Gastroesophageal sphincter (tissue), 3 donors: Measurements from ENCODE around the gene LIMK1.

Experiments used
- EP300 ChIP-seq: sonication (generic); formaldehyde crosslinking; IDR thresholded peaks from one replicate; pipeline ENCODE4 v1.6.1; 2017; ENCODE audit warnings: antibody characterized with exemption, mild to moderate bottlenecking
- POLR2A ChIP-seq, 2 donors: fragments of 450-650 bp; IDR thresholded peaks; one replicate each; pipeline ENCODE4 v1.6.1; 2017; ENCODE audit warnings: antibody characterized with exemption in 2 of 2, mild to moderate bottlenecking in 2 of 2, moderate library complexity in 1 of 2
- POLR2AphosphoS5 ChIP-seq: sonication (generic); formaldehyde crosslinking; IDR thresholded peaks from one replicate; pipeline ENCODE4 v1.6.1; 2017; ENCODE audit warnings: antibody characterized with exemption
- TF ChIP-seq, protein P1 (sequence below), 4 experiments: fragments of 200-600 bp in 2 of 4; fragments of 450-650 bp in 2 of 4; sonication (generic) in 1 of 4; IDR thresholded peaks; one replicate each; pipeline ENCODE4 v1.5.1; 2017 to 2019; ENCODE audit warnings: antibody characterized with exemption in 4 of 4, mild to moderate bottlenecking in 2 of 4, moderate library complexity in 2 of 4

DNA sequence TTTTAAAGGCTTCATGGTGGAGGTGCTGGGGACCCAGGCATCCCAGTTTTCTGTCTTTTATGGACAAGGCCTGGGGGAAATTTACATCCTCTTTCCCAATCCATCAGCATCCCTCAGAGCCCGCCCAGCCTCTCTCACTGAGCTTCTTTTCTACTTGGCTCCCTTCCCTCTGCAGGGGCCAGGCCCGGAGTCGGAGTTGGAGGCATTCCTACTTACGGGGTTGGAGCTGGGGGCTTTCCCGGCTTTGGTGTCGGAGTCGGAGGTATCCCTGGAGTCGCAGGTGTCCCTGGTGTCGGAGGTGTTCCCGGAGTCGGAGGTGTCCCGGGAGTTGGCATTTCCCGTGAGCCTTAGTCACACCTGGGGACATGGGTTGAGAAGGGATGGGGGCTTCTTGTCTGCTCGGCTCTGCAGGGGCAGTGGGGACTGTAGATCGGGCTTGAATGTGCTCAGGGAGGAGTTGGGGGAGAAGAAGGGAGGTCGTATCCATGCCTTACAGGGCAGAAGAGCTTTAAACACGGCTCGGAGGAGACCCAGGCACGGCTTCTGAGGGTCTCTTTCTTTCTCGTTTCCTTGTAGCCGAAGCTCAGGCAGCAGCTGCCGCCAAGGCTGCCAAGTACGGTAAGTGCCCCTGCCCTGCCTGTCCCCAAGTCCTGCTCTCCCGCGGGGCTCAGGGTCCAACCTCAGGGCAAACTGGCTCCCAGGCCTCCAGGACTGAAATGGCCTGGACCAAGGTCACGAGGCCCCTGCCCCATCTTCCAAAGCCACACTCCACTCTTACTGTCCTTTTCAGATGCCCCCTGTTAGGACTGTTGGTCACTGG is 27.3 kb upstream of the LIMK1 start:
- TF ChIP-seq, protein P1, sequence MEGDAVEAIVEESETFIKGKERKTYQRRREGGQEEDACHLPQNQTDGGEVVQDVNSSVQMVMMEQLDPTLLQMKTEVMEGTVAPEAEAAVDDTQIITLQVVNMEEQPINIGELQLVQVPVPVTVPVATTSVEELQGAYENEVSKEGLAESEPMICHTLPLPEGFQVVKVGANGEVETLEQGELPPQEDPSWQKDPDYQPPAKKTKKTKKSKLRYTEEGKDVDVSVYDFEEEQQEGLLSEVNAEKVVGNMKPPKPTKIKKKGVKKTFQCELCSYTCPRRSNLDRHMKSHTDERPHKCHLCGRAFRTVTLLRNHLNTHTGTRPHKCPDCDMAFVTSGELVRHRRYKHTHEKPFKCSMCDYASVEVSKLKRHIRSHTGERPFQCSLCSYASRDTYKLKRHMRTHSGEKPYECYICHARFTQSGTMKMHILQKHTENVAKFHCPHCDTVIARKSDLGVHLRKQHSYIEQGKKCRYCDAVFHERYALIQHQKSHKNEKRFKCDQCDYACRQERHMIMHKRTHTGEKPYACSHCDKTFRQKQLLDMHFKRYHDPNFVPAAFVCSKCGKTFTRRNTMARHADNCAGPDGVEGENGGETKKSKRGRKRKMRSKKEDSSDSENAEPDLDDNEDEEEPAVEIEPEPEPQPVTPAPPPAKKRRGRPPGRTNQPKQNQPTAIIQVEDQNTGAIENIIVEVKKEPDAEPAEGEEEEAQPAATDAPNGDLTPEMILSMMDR (IDR thresholded peaks at IDR 0.05): no peak
- TF ChIP-seq POLR2AphosphoS5: no peak
- no peak for TF ChIP-seq POLR2A (IDR thresholded peaks at IDR 0.05)
- no peak for TF ChIP-seq EP300
